Hepatocyte (in vitro differentiated cells): ENCODE data around the gene ASIC1.

Experiments
- CTCF ChIP-seq: fragments of 200-600 bp; sonication (generic); IDR thresholded peaks from 2 replicates; pipeline ENCODE4 v1.5.1; 2016; ENCODE audit warnings: antibody characterized with exemption, mild to moderate bottlenecking; ENCODE audit not compliant: poor library complexity
- EZH2 ChIP-seq: fragments of 200-600 bp; sonication (generic); IDR thresholded peaks from 2 replicates; pipeline ENCODE4 v1.6.1; 2016; ENCODE audit warnings: antibody characterized with exemption, mild to moderate bottlenecking, borderline replicate concordance

GRCh38 chr12:50014342-50014741, 43.1 kb upstream of the ASIC1 start:
- no peak for TF ChIP-seq EZH2
- TF ChIP-seq CTCF: no peak
